Nephron (organoid): ENCODE data around the gene MEAK7.

Experiments
- H3K27ac Mint-ChIP-seq, 3 experiments: 2 replicates each; pipeline ENCODE4 v1.8.0; 2020; ENCODE audit warnings: mixed read lengths in 3 of 3, mild to moderate bottlenecking in 2 of 3, moderate library complexity in 1 of 3
- H3K27me3 Mint-ChIP-seq: 2 replicates; pipeline ENCODE4 v1.8.0; 2021; ENCODE audit warnings: low read depth, mild to moderate bottlenecking, moderate library complexity, mixed read lengths
- H3K36me3 Mint-ChIP-seq: 2 replicates; pipeline ENCODE4 v1.8.0; 2020; ENCODE audit warnings: low read depth, mixed read lengths
- H3K4me1 Mint-ChIP-seq: 2 replicates; pipeline ENCODE4 v1.8.0; 2020; ENCODE audit warnings: mixed read lengths
- H3K4me3 Mint-ChIP-seq, 3 experiments: 2 replicates each; pipeline ENCODE4 v1.8.0; 2020; ENCODE audit warnings: mild to moderate bottlenecking in 3 of 3, mixed read lengths in 3 of 3, moderate library complexity in 2 of 3
- H3K9me3 Mint-ChIP-seq: 2 replicates; pipeline ENCODE4 v1.8.0; 2020; ENCODE audit warnings: mixed read lengths
- TF ChIP-seq, protein P1 (sequence below), 3 experiments: fragments of 200-600 bp; sonication (generic); IDR thresholded peaks; one replicate each; pipeline ENCODE4 v1.5.0; 2021; ENCODE audit warnings: antibody characterized with exemption in 3 of 3; ENCODE audit not compliant: unreplicated experiment in 3 of 3

Gene MEAK7

DNA sequence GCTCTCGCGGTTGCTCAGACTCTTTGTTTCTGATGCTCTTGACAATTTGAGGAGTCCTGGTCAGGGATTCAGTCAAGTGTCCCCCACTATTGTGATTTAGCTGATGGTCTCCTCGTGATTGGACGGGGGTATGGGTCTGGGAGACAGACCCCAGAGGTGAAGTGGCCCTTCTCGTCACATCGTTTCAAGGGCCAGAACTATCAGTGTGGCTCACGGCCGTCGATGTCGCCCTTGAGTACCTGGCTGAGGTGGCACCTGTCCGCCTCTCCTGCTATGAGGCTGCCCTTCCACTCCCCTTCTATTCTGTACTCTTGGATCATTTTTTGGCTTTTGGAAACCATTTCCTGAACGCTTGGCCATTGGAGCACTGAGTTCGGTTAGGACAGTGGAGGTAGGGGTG lies 7.4 kb upstream of the MEAK7 start:
- Mint-ChIP-seq H3K4me3 (no peak overlapping the region), H3K9me3 (no peaks in the 10 kb centered on the region), H3K4me1 (peaks cover 25% of the 10 kb centered on the region), H3K27ac (no peak overlapping the region), H3K27me3 (peaks cover 25% of the 10 kb centered on the region), H3K36me3 (no peaks in the 10 kb centered on the region)
- TF ChIP-seq, protein P1, sequence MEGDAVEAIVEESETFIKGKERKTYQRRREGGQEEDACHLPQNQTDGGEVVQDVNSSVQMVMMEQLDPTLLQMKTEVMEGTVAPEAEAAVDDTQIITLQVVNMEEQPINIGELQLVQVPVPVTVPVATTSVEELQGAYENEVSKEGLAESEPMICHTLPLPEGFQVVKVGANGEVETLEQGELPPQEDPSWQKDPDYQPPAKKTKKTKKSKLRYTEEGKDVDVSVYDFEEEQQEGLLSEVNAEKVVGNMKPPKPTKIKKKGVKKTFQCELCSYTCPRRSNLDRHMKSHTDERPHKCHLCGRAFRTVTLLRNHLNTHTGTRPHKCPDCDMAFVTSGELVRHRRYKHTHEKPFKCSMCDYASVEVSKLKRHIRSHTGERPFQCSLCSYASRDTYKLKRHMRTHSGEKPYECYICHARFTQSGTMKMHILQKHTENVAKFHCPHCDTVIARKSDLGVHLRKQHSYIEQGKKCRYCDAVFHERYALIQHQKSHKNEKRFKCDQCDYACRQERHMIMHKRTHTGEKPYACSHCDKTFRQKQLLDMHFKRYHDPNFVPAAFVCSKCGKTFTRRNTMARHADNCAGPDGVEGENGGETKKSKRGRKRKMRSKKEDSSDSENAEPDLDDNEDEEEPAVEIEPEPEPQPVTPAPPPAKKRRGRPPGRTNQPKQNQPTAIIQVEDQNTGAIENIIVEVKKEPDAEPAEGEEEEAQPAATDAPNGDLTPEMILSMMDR (IDR thresholded peaks at IDR 0.05; ENCODE audit: unreplicated experiment in 3 of 3), result no peak

DNA sequence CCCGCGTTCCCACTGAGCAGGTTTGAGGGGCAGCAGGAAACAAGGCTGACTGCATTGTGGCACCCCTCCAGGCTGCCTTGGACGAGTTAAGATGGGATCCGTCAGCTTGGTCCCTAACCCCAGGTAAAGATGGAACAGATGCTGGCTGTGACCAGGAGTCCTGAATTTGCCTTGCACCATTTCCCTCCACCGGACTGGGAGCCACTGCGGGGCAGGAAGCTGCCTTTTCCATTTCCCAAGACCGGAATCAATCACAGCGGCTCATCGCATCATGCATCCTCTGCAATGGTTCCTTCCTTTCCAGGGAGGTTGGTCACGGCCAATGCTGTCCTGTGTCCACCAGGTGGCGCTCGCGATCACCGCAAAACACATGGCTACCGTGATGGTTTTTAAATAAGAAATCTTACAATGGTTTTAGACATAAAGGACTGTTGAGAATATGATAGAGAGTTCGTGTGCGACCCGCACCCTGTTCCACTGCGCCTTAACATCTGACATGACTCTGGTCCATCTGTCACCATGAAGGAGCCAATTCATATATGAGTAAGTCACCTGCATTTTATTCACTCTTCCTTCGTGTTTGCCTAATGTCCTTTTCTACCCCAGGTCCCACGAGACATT lies 6.8 kb upstream of the MEAK7 start:
- peak overlapping the region in 1 of 3 experiments; percentile 74 for H3K27ac Mint-ChIP-seq
- H3K4me1 Mint-ChIP-seq, result peaks cover 25% of the 10 kb centered on the region
- TF ChIP-seq, protein P1 (IDR thresholded peaks at IDR 0.05; ENCODE audit: unreplicated experiment in 3 of 3), result peak; percentile 94 to 96 (median 94)
- no peaks in the 10 kb centered on the region for H3K36me3 Mint-ChIP-seq
- no peaks in the 10 kb centered on the region for H3K9me3 Mint-ChIP-seq
- peaks cover 21% of the 10 kb centered on the region for H3K27me3 Mint-ChIP-seq
- peak overlapping the region in 2 of 3 experiments; percentile 30 to 31 for H3K4me3 Mint-ChIP-seq

DNA sequence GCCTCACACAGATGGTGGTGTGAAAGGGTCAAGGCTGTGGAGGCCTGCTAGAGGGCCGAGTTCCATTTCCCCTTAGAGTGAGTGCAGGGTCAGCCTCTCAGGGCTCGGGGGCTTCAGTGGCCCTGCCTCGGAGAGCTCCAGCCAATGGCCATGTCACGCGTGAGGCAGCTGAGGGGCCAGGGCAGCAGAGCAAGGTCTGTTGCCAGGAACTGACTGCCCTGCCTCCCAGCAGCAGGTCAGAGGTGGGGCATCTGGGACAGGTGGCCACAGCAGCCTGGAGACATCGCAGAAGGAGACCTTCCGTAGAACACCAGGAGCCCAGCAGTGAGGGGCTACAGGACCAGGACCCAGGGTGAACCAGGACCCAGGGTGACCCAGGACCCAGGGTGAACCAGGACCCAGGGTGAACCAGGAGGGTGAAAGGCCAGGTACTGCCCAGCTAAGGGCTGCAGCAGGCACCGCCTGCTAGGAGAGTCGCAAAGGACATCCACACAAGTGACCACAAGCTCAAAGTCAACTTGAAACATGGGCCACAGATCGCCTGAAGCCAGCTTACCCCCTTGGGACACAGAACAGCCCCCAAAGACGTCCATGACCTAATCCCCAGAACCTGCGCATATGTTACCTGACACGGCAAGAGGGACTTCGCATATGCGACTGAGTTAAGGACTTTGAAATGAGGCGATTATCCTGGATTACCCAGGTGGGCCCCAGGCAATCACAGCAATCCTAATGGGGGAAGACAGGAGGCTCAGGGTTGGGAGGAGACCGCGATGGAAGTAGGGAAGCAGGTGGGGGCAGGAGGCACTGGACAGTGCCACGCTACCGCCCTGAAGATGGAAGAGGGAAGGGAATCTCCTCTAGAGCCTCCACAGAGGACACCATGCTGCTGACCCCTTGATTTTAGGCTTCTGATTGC lies 4.8 kb upstream of the MEAK7 start:
- Mint-ChIP-seq H3K27me3 (peaks cover 21% of the 10 kb centered on the region), H3K4me1 (peaks cover 23% of the 10 kb centered on the region), H3K9me3 (no peaks in the 10 kb centered on the region), H3K27ac (no peak overlapping the region), H3K4me3 (no peak overlapping the region), H3K36me3 (no peaks in the 10 kb centered on the region)
- TF ChIP-seq, protein P1 (IDR thresholded peaks at IDR 0.05; ENCODE audit: unreplicated experiment in 3 of 3), result no peak

DNA sequence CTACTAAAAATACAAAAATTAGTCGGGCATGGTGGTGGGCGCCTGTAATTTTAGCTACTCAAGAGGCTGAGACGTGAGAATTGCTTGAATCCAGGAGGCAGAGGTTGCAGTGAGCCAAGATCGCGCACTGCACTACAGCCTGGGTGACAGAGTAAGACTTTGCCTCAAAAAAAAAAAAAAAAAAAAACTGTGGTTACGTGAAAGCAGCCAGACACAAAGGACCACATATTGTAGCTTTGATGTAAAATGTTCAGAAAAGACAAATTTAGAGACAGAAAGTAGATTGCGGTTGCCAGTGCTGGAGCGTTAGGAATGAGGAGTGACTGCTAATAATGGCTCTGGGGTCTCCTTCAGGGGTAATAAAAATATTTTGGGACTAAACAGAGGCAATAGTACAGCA lies 4.0 kb upstream of the MEAK7 start:
- TF ChIP-seq, protein P1 (IDR thresholded peaks at IDR 0.05; ENCODE audit: unreplicated experiment in 3 of 3), result no peak
- no peak overlapping the region for H3K4me3 Mint-ChIP-seq
- no peaks in the 10 kb centered on the region for H3K9me3 Mint-ChIP-seq
- H3K4me1 Mint-ChIP-seq, result peaks cover 25% of the 10 kb centered on the region
- H3K36me3 Mint-ChIP-seq, result no peaks in the 10 kb centered on the region
- H3K27ac Mint-ChIP-seq, result no peak overlapping the region
- H3K27me3 Mint-ChIP-seq, result peaks cover 21% of the 10 kb centered on the region

DNA sequence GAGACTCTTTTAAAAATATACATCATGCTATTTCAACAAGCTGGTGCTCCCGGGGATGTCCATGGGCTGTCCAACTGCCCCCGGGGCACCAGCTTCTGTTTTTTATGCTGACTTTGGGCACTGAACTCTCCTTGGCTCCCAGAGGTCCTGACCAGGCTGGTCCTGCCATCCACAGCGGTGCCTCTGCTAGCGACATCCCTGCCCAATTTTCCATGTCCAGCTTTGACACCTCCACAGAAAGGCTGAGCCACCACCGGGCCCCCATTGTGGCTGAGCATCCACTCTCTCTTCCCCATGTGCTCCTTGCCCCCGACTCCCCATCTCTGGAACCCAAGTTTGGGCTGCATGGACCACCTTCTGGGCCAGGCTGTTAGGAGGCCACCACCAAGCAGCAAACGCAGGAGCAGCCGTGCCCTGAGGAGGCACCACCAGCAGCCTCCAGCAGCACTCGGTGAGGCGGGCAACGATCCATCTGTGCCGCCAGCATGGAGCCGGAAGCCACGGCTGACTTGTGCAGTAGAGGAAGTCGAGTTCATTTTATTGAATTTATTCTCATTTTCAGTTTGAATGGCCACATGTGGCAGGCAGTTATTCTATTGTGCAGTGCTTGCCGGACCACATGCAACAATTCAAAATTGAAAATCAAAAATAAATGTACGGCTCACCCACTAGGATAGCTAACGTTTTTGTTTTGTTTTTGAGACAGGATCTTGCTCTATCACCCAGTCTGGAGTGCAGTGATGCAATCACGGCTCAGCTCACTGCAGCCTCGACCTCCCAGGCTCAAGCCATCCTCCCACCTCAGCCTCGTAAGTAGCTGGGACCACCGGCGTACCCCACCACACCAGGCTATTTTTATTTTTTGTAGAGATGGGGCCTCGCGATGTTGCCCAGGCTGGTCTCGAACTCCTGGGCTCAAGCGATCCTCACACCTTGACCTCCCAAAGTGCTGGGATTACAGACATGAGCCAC lies 2.8 kb upstream of the MEAK7 start:
- Mint-ChIP-seq H3K36me3 (peaks cover 4% of the 10 kb centered on the region), H3K27me3 (peaks cover 21% of the 10 kb centered on the region), H3K27ac (no peak overlapping the region), H3K4me1 (peaks cover 18% of the 10 kb centered on the region), H3K4me3 (peak overlapping the region; percentile 19 to 26 (median 25)), H3K9me3 (no peaks in the 10 kb centered on the region)
- TF ChIP-seq, protein P1 (IDR thresholded peaks at IDR 0.05; ENCODE audit: unreplicated experiment in 3 of 3), result no peak
